H4 (cell line): ENCODE results near the gene PRR12. TPM values are rescaled to one million over a fixed set of nuclear protein-coding genes. Genes with fewer than 3 reads are reported as not detected.

ENCODE experiments used
- DNase-seq: peaks from one replicate; pipeline ENCODE4 v3.0.0-alpha.2; 2015; ENCODE audit warnings: low spot score
- total RNA-seq: library from RNA; depleted of rRNA; stranded (reverse); fragments of >200 nt; shearing (Covaris generic); gene quantifications from 2 replicates; pipeline ENCODE4 v1.2.3, GENCODE V29; 2014

Gene PRR12
- total RNA-seq, 1 experiment from 2014 or later, result 1.0 TPM

DNA sequence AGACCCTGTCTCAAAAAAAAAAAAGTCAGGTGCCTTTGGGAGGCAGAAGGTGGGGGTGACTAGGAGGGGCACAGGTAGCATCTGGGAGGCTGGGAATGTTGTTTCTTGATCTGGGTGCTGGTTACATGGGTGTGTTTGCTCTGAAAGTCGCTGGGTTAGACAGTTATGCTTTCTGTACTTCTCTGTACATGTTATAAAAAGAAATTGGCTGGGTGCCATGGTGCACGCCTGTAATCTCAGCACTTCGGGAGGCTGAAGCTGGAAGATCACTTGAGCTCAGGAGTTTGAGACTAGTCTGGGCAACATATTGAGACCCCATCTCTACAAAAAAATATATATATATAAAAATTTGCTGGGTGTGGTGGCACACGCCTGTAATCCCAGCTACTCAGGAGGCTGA is 25.7 kb upstream of the PRR12 start:
- DNase-seq, result no peak

DNA sequence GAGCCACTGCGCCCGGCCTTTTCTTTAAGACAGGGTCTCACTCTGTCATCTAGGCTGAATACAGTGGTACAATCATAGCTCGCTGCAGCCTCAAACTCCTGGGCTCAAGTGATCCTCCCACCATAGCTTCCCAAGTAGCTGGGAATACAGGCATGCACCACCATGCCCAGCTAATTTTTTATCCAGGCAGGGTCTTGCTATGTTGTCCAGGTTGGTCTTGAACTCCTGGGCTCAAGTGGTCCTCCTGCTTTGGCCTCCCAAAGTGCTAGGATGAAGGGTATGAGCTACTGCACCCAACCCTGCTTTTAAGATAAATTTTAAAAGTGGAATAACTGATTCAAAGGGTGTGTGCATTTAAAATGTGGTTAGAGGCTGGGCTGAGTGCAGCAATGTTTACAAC is 24.7 kb upstream of the PRR12 start:
- DNase-seq, result no peak

DNA sequence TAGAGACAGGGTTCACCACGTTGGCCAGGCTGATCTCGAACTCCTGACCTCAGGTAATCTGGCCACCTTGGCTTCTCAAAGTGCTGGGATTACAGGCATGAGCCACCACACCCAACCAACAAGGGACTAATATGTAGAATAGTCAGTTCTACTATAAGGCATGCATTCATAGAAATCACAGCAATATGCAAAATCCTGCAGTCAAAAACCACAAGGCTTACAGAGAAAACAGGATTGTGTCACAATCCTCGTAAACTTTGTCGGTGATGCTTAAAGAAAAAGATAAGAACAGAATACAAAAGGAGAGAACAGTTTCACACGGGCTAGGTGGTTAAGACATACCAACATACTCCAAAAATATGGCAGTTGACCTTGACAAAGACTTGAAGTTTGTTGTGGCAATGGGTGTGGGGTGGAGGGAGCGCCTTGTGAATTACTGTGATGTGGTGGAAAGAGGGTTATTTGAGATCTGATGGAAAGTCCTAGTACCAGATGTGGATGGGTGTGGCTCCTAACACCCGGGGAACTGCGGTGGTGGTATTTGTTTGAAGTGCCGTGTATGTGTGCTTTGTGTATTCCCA is 23.0 kb upstream of the PRR12 start:
- no peak for DNase-seq

DNA sequence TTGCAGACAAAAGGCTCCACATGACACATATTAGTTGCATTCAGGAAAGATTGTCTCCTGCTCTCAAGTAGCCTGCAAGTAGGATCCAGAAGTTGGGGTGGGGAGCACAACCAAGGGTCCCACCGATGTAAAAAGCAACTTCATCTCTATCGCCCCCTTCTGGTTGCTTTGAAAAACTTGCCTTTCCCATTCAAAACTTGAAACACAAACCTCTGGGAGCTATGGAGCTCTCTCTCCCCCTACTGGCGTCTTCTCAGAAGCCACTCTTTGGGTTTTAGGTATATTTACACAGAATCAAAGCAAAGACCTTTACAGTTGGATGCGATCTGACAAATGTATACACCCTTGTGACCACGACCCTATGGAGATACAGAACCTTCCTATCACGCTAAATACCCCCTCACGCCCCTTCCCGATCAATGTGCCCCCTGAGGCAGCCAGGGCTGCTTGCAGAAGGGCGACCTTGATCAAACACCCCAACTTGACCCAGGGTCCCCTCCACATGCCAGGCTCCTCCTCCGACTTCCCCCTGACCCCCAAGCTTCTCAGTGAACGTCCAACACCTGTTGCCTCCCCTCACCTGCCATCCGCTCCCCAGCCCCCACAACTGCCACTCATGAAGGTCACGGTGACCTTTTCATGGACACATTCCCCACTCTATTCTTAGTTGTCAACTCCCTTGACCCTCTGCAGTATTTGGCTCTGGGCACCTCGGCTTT is 20.7 kb upstream of the PRR12 start:
- peak; percentile 79 for DNase-seq

DNA sequence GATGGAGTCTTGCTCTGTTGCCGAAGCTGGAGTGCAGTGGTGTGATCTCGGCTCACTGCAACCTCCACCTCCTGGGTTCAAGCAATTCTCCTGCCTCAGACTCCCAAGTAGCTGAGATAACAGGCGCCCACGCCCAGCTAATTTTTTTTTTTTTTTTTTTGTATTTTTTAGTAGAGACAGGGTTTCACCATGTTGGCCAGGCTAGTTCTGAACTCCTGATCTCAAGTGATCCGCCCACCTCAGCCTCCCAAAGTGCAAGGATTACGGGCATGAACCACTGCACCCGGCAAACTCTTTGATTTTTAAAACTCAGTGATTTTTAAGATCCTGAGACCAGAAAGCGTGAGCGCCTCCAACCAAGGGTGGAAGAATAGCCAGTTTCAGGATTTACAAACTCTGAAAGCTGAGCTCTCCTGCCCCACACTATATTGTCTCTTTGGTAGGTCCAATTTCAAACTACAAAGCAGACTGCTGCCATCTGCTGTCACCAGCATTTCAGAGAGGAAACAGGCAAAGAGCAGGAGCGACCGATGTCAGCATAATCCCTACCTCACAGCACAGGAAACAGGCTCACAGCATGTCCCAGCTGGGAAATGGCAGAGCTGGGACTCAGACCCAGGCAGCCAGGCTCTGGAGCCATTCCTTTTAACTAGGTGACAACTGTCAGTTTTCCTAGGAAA is 19.8 kb upstream of the PRR12 start:
- peak; percentile 57 for DNase-seq

DNA sequence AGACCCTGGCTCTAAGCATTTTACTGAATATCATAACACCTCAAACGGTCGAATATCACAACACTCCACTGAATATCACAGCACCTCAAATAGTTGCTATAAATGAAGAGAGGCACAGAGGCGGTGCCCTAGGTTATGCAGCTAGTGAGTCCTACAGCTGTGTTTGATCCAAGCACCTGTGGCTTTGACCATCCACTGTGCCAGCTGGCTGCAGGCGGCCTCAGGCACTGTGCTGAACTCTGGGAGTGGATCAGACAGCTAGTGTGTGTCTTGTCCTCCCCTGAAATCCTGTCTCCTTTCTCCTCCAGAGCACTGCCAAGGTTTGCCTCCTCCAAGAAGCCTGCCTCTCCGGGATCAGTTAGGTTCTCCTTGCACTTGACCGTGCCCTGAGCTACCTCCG is 18.0 kb upstream of the PRR12 start:
- DNase-seq, result no peak

DNA sequence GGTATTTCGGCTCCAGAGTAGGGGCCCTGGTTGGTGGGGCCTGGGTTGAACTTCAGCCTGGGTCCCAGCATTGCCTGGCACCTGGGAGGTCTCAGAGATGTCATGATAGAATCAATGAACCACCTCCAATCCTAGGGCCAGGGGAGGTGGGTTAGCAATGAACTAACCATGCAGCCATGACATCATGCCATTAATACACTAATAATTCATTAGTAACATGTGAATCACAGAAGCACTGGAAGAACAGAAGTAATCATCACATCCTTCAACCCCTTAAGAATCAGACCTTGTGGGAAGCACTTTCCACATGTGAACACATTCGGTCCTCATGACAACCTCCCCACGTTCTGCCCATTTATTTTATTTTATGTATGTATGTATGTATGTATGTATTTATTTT is 17.6 kb upstream of the PRR12 start:
- DNase-seq, result no peak

DNA sequence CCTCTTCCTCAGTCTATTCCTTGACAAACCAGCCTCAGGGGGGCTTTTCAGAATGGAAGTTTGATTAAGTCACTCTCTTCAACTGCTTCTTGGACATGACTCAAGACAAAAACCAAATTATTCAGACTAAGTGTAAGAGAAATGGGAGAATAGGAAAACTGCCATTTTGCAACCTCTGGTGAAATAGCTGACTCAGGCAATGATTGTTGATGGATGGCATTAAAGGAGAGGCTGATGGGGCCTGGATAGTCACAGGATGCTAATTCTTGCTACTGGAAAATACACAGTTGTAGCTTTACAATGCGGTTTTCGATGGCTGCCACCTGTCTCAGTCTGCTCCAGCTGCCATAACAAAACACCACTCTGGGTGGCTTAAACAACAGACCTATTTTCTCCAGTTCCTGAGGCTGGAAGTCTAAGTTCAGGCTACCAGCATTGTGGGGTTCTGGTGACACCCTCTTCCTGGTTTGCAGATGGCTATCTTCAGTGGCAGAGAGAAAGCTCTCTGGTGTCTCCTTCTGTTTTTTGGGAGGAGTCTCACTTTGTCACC is 16.7 kb upstream of the PRR12 start:
- no peak for DNase-seq

DNA sequence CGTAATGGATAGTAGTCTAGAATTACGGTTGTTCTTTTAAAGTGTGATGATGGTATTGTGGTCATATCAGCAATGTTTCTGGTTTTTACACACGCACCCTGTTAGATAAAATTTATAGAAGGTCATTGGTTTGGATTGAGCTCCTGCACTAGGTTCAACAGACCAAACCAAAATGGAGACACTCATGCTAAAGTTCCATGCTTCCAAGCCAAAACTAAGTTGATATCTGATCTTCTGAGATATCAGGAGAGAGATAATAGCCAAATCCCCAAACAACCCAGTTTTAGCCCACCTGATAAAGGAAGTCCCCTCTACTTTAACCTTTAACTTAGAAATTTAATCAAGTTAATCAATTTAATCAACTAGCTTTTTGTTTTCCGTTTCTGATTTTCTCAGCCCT is 11.8 kb upstream of the PRR12 start:
- DNase-seq, result no peak

DNA sequence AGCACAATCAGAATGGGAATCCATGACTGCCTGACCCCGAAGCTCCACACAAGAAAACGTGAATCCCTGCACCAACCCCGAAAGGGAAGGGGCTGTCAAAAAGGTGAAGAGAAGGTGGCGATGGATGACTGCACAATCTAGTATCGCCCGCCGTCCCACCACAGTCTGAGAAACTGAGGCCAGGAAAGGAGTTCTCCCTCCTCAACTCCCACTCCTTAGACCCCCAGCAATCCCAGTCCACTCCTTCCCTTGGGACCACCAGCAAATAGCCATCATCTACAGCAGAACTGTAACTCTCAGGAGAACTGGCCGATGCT is 11.1 kb upstream of the PRR12 start:
- DNase-seq, result no peak

DNA sequence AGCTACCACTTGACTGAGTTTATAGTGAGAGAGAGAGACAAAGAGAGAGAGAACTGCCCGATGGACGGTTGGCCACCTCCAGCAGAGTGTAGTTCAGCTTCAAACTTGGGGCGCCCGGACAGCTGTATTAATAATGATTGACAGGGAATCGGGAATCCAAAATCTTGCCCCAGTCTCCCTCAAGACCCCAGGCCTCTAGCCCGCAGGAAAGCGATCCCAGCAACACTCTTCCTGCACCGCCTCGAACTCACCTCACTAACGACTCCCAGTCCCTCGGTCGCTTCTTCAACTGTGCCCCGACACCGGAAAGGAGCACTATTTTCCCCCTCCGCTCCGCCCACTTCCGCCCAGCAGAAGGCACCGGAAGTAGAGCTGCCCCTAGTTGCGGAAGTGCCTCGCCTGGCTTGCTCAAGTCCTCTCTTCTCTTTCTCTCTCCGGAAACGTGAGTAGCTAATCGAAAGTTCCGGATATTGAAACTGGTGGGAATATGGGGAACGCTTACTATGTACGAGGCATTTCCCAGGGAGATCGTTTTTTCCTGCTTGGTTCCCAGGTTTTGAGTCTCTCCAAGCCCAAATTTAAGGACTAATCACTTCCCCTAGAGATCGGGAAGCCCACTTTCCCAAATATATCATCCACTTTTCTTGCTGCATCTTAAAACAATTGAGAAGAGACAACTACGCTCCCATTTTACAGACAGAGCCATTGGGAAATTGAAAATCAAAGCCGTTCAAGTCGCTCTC is 10.5 kb upstream of the PRR12 start, which contains the start of gene NOSIP:
NOSIP (minus strand) TSS at position 293 of the 743 bp plus-strand sequence. CDS start 19,865 bp downstream, outside the sequence.
- peak; percentile 97 for DNase-seq

DNA sequence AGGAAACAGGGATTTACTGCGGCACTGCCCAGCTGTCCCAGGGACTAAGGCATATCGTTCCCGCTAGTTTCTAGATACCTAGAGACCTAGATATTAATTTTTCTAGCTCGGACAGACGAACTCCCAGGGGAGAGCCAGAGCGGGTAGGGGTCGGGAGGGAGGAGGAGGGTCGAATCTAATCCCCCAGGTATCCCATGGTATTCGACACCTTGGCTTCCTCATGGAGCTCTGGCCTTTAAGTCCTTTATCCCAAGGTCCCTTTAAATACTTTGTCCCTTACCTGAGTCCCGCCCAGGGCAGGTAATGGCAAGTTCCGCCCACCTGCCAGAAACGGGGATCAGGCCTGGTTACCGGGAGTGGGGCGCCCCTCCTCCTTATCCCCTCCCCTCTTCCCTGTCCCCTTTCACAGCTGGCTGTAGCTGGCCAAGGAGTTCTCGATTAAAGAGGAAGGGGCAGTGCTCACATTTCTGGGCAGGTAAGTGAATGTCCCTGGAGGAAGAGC is 9.9 kb upstream of the PRR12 start, which contains the start of gene PRRG2:
PRRG2 (plus strand) TSS at position 310 of the 502 bp plus-strand sequence. CDS start 1,904 bp downstream, outside the sequence.
- DNase-seq, result no peak

DNA sequence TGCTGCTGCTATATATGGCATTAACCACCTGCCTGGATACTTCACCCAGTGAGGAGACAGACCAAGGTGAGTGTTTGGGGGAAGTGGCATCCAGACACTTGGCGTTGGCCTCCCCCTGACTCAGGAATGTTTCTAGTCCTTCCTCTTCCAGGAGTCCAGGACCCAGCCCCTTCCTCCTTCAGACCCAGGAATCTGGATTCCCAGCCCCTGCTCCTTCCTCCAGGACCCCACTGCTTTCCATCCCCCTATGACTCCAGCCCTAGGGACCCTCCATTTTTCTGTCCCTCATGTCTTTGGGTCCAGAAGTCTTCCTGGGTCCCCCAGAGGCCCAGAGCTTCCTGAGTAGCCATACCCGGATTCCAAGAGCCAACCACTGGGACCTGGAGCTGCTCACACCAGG is 7.7 kb upstream of the PRR12 start:
- no peak for DNase-seq

DNA sequence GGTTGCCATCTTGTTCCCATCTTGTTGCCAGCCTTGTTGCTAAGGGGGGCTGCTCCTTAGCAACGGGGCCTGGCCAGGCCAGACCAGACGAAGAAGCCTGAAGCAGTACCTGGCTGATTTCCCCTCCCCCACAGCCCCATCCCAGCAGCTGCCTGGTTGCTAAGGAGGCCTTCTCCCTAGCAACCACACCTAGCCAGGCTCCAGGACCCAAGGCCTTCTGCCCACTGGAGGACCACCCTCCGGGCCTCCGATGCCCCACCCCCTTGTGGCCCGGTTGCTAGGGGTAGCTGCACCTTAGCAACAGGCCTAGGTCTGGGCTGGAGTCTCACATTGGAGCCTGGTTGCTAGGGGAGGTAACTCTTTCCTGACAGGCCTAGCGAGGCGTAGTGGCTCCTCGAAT is 6.0 kb upstream of the PRR12 start:
- no peak for DNase-seq

DNA sequence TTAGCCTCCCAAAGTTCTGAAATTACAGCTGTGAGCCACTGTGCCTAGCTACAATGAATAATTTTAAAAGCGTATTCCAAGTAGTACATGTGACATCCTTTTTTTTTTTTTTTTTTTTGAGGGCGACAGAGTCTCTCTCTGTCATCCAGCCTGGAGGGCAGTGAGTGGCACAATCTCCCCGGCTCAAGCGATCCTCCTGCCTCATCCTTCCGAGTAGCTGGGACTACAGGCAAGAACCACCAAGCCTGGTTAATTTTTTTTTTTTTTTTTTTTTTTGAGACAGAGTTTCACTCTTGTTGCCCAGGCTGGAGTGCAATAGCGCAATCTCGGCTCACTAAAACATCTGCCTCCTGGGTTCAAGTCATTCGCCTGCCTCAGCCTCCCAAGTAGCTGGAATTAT is 3.8 kb upstream of the PRR12 start:
- DNase-seq, result no peak

DNA sequence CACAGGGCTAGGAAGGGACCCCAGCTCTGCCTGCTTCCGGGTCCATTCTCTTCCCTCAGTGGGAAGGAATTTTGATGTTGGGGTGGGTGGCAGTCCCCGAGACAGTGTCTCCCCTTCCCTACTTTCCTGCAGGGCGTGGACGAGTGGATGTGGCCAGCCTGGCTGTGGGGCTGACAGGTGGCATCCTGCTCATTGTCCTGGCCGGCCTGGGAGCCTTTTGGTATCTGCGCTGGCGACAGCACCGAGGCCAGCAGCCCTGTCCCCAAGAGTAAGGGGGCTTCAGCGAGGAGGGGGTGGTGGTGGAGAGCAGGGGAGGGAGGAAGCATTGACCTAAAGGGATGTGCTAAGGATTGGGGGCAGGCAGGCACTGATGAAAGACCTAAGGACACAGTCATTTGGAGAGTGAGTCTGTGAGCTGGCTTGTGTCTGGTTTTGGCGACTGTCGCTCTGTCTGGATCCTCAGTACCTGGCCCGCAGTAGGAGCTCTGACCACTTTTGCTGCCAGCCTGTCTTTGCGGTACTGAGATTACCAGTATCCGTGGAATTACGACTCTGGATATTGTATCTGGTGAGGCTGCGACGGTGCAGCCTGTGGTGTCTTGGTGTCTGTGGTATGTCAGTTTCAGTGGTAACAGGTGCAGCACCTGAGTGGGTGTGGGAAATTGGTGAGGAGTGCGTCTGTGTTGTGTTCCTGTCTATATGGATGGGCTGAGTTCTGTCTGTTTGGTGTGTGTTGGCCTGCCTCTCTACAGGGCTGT is 2.4 kb upstream of the PRR12 start:
- no peak for DNase-seq

DNA sequence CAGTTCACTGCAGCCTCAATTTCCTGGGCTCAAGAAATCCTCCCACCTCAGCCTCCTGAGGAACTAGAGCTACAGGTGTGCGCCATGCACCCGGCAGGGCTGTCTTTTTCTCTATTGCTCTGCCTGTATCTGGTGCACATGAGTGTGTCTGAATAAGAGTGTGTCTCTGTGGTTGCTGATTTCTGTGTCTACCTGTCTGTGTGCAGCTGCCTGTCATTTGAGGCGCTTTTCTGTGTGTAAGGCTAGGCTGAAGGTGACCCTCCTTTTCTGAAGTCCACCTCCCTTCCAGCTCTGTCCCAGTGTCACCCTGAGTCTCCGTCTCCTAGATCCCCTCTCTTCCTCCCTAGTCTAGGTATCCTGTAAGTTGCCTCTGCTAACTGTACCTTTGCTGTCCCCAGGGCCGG is 1.5 kb upstream of the PRR12 start:
- DNase-seq, result no peak

DNA sequence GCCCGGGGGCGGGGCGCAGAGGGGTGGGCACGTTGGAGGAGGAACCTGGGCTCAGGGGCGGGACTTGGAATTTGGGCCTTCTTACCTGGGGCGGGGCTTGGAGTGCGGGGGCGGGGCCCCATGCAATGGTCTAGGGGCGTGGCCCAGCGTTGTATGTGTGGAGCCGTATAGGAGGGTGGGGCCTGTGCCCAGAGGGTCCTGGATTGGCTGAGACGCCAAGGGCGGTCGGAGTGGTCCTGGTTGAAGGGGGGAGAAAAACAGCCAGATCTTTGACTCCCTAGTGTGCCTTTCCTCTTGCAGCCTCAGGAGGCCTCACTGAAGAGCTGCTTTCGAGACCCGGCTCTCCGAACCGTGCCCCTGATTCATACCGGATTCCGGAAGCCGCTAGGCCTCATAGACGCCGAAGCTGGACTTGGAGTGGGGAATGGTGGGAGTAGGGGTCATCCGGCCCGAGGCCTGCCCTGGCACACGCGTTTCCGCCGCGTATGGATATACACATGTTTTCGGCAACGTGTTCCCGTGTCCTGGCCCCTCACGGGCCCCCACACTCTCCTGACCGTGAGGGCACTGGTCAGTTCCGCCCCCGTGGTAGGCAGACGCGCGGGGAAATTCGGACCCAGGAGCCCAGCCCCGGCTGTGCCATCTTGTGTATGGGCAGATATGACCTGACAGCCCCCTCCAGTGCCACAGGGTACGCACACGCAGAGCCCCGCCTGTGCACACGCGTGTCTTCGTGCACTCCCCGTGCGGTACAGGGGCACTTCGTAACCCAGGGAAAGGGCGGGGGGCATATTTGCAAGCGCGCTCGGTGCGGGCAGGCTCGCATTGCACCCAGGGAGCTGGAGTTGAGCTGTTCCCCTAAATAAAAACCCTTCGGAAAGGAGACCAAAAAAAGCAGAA is 661 bp upstream of the PRR12 start:
- DNase-seq, result peak; percentile 98

DNA sequence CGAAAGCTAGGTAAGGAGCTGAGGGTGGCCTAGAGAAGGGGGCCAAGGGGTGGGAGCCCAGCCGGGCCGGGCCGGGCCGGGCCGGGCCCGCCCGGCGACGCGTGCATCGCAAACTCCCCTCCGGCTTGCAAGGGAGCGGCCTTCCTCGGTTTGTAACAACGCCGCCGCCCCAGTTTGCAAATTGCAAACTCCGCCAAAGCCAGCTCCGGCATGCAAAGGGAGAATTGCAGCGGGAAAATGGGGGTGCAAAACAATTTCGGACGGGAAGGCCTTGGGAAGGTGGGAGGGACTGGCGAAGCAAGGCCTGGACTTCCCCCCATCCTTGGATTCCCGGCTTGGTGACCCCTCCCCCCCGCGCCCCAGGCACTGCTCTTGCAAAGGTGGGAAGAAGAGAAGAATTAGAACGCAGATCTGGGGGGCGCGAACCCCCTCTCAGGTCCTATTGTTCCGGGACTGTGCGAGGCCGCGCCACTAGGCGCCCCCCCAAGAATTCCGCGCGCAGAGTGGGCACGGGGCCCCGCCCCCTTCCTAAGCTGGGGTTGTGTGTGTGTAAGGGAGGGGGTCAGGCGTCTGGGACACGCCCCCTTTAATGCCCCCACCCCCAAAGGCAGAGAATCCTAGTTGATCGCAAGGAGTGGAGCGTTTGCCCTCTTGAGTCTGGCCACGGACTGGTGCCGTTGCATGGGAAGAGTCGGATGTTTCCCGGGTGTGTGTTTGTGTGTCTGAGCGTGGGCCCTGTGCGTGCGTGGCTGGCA is 926 bp downstream of the PRR12 start:
- no peak for DNase-seq
